Measurements from ENCODE around the gene TECTA. TPM values are rescaled to one million over a fixed set of nuclear protein-coding genes. Genes with fewer than 3 reads are reported as not detected.

Gene TECTA
- polyA plus RNA-seq, 1 donor, result 1.6 TPM

GRCh38 chr11:121129362-121130340 is 28.6 kb downstream of the TECTA start:
- DNase-seq (ENCODE audit: low read depth), result no peak

GRCh38 chr11:121131656-121132055 is 30.6 kb downstream of the TECTA start:
- DNase-seq (ENCODE audit: low read depth), result no peak

- DNase-seq (ENCODE audit: low read depth), result no peak
Observed at GRCh38 chr11:121132211-121132976, 31.4 kb downstream of the TECTA start.

GRCh38 chr11:121134741-121135312 is 33.8 kb downstream of the TECTA start:
- no peak for DNase-seq (ENCODE audit: low read depth)

- no peak for DNase-seq (ENCODE audit: low read depth)
Observed at GRCh38 chr11:121137005-121137404, 36.0 kb downstream of the TECTA start.

- DNase-seq (ENCODE audit: low read depth), result no peak
Observed at GRCh38 chr11:121138259-121138658, 37.2 kb downstream of the TECTA start.

- no peak for DNase-seq (ENCODE audit: low read depth)
Observed at GRCh38 chr11:121140369-121140768, 39.3 kb downstream of the TECTA start.

- no peak for DNase-seq (ENCODE audit: low read depth)
Observed at GRCh38 chr11:121141066-121141465, 40.0 kb downstream of the TECTA start.

GRCh38 chr11:121143921-121144320 is 42.9 kb downstream of the TECTA start:
- no peak for DNase-seq (ENCODE audit: low read depth)

- DNase-seq (ENCODE audit: low read depth), result no peak
Observed at GRCh38 chr11:121144723-121145122, 43.7 kb downstream of the TECTA start.

- no peak for DNase-seq (ENCODE audit: low read depth)
Observed at GRCh38 chr11:121145826-121146225, 44.8 kb downstream of the TECTA start.

GRCh38 chr11:121149116-121149515 is 48.1 kb downstream of the TECTA start:
- DNase-seq (ENCODE audit: low read depth), result no peak

- no peak for DNase-seq (ENCODE audit: low read depth)
Observed at GRCh38 chr11:121151207-121151688, 50.2 kb downstream of the TECTA start.

- DNase-seq (ENCODE audit: low read depth), result no peak
Observed at GRCh38 chr11:121152764-121153163, 51.7 kb downstream of the TECTA start.

- DNase-seq (ENCODE audit: low read depth), result no peak
Observed at GRCh38 chr11:121153472-121153871, 52.4 kb downstream of the TECTA start.

- no peak for DNase-seq (ENCODE audit: low read depth)
Observed at GRCh38 chr11:121154486-121155314, 53.7 kb downstream of the TECTA start.

- no peak for DNase-seq (ENCODE audit: low read depth)
Observed at GRCh38 chr11:121157756-121158155, 56.7 kb downstream of the TECTA start.

GRCh38 chr11:121159741-121160140 is 58.7 kb downstream of the TECTA start:
- no peak for DNase-seq (ENCODE audit: low read depth)

- DNase-seq (ENCODE audit: low read depth), result no peak
Observed at GRCh38 chr11:121161349-121161917, 60.4 kb downstream of the TECTA start.

- DNase-seq (ENCODE audit: low read depth), result no peak
Observed at GRCh38 chr11:121163658-121164308, 62.7 kb downstream of the TECTA start.
